NCI-H2196 (cell line): Measurements from ENCODE around the gene TGOLN2.
A peak's percentile ranks its signal among the peaks of the same experiment; 100 is the strongest.

Experiments used
- DNase-seq: peaks from one replicate; lab custom pipeline; 2025; ENCODE audit not compliant: unreplicated experiment; lab: John Stamatoyannopoulos, UW

TGOLN2 gene

DNA sequence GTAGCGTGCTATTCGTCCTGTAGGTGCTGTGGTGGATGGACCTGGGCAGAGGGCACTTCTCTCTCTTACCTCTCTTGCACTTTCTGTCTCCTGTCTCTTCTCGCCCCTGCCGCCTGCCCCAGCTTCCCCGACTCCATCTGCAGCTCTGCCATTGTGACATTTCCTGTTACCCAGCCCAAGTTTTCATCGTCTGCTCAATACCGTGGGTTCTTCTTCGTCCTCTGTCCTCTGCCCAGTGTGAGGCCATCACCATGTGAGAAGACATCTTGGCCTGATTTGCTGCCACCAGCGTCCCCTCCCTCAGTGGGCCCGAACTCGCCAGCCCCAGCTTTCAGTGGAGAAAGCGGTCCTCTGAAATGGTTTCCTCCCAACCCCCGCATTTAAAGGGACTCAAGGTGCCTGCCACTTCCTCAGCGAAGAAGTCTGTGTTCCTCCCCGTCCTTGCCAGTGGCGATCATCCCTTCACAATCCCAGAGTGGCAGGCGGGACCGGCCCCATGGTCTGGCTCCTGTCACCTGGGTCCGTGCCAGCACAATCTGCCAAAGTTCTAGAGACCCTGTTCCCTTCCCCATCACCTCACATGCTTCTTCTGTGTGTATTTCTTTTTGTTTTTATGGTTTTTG lies 18.0 kb downstream of the TGOLN2 start:
- no peak for DNase-seq

GRCh38 chr2:85308896-85309555 lies 18.8 kb downstream of the TGOLN2 start:
- peak; percentile 68 for DNase-seq

DNA sequence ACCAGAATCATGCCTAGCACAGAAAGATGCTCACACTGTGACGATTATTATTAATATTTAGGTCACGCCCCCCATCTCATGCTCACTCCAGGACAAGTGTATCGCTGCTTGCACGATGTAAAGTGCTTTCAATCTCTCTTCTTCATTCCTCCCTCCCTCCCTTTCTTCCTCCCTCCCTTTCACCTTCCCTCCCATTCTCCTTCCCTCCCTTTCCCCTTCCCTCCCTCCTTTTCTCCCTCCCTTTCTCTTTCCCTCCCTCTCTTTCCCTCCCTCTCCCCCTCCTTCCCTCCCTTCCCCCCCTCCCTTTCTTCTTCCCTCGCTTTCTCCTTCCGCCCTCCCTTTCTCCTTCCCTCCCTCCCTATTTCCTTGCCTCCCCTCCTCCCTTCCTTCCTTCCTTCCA lies 19.6 kb downstream of the TGOLN2 start:
- no peak for DNase-seq

- no peak for DNase-seq
These were observed 20.3 kb downstream of the TGOLN2 start for GRCh38 chr2:85307527-85307897.

- DNase-seq = no peak
These were observed 23.8 kb downstream of the TGOLN2 start for GRCh38 chr2:85303780-85304531.

DNA sequence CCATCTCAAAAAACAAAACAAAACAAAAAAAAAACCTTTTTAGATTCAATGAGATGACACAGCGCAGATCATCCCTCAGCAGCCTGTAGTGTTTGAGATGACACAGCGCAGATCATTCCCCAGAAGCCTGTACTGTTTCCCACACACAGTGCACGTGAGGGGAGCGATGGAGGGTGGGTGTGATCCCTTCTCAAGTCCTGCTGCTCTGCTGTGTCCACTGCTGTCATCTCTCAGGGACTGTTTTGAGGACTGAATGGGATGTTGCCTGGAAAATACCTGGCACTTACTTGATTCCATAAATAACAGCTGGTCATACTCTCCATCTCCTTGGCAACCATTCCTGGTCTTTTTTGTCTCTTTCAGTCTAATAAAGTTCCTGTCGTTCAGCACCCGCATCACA lies 25.7 kb downstream of the TGOLN2 start:
- DNase-seq = no peak

- no peak for DNase-seq
These were observed 36.3 kb downstream of the TGOLN2 start for GRCh38 chr2:85291425-85292023.

DNA sequence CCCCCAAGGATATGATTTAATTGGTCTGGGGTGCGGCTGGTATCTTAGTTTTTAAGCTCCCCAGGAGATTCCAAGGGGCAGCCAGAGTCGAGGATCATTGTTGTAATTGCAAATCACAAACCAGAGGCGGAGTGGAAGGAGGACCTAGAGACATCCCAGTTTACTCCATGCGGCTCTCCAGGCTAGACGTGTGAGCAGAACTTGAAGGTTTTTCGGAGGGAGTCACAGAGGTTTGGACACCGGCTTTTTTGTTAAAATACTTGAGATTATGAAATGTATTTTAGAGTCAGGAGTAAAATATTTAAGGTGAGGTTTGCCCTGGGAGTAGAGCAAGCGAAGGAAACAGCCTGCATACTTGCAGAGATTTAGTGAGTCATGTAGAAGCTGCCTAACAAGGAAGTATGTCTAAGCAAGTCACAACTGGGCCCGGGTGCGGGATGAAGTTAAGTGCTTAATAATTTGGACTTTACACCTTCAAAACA lies 39.5 kb downstream of the TGOLN2 start:
- DNase-seq = no peak

DNA sequence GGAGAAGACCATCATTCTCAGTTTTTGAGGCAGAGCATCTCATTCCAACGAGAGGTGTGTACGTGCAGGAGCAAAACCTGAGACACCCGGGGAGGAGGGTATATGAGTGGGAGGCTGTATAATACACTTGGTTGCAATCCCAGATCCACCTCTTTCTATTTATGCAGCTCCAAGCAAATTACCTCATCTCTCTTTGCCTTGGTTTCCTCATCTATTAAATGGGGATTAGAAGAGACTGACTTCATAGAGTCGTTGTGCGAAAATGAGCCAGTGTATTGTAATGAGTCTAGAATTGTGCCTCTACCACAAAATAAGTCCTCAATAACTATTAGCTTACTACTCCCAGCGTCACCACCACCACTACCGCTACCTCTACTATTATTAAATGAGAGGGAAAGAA lies 40.1 kb downstream of the TGOLN2 start:
- no peak for DNase-seq

DNA sequence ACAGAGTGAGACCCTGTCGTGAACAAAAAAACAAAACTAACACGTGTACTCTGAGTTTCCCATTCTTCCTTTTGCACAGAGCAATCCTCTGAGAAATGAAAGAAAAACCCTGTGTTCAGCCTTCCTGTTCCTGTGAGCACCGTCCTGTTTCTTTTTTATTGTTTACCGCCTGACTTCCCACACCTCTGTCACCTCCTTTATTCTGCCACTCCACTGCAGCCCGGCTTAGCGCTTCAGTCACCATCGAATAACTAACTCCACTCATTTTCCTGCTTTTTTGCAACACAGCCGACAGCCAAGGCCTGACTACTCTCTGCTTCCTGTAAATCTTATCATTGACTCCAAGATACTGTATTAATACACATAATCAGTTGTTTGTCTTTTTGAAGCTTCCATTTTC lies 40.9 kb downstream of the TGOLN2 start:
- no peak for DNase-seq

DNA sequence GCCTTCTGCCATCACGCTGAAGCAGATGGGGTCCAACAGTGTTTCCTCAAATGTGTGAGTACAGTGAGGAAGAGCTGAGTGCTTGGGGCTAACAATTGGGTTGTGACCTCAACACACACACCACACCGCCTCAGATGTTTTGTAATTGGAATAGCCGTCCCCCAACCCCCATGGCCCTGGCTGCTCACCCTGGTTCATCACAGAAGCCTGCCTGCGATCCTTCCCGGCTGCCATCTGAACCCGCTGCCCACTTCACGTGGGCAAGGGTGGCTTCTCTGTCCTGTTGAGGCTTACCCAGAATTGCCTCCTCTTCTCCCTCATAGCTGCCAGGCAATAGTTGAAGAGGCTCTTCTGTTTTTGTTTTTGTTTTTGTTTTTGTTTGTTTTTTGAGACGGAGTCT lies 44.1 kb downstream of the TGOLN2 start:
- DNase-seq = no peak

GRCh38 chr2:85282914-85283313 lies 44.9 kb downstream of the TGOLN2 start:
- no peak for DNase-seq

- no peak for DNase-seq
These were observed 46.2 kb downstream of the TGOLN2 start for GRCh38 chr2:85281553-85281952.

DNA sequence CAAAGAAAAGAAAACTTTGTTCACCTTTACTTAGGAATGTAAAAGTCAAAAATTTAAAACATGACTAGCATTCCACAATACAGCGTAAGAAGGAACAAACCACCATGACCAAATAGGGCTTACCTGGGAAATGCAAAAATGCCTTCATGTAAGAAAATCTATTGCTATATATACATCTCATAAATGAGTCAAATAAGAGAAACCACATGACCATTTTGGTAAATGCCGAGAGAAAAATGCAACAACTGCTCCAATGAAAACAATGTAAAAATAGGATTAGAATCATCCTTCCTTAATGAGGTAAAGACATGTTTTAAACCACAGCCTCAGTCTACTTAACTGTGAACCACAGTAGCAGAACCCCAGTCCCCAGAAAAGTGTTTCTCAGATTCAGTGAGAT lies 49.4 kb downstream of the TGOLN2 start:
- no peak for DNase-seq

GRCh38 chr2:85277416-85278158 lies 50.2 kb downstream of the TGOLN2 start:
- DNase-seq = no peak

GRCh38 chr2:85276571-85277118 lies 51.1 kb downstream of the TGOLN2 start:
- no peak for DNase-seq

DNA sequence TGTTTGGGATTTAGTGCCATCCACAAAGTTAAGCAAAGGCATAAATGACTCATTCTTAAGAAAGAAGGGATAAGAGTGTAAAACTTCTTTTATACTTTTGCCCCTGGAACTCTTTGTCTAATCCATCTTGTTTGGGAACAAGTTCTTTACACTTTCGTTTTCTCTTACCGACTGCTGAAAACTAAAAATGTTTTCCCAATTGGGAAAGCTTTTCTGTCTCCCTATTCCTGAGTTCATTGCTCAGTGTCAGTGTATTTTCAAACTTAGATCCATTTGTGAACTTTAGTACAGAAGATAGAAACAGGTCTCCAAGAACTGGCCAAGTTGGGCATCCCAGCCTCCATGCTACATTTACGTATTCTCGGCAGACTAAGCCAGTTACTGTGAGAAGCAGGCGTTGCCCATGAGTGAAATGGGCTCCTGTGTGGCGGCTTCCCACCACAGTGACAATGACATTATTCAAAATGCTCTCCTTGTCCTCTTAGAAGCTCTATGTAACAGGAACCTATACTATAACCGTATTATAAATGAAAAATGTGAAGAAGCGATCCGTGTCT lies 51.7 kb downstream of the TGOLN2 start:
- DNase-seq = no peak

- no peak for DNase-seq
These were observed 53.8 kb downstream of the TGOLN2 start for GRCh38 chr2:85273738-85274731.

GRCh38 chr2:85272357-85272756 lies 55.4 kb downstream of the TGOLN2 start:
- no peak for DNase-seq
